Neural cell (in vitro differentiated cells): ENCODE data around the gene ZCCHC12. TPM values are rescaled to one million over a fixed set of nuclear protein-coding genes. Genes with fewer than 3 reads are reported as not detected.

Experiments used
- H2AFZ ChIP-seq: fragments of 200-600, 300-800 bp; sonication (generic), shearing (Covaris generic); 2 replicates; pipeline ENCODE4 v1.6.0; 2014; ENCODE audit warnings: low read depth, mild to moderate bottlenecking, antibody characterized with exemption, low read length, moderate library complexity
- H3F3A ChIP-seq: fragments of 200-600 bp; shearing (Covaris generic); 2 replicates; pipeline ENCODE4 v1.6.1; 2016; ENCODE audit warnings: mild to moderate bottlenecking, moderate library complexity, mixed read lengths, antibody characterized with exemption, low read length; ENCODE audit not compliant: insufficient read depth, poor library complexity, severe bottlenecking
- H3K27ac ChIP-seq: fragments of 200-600, 300-800 bp; sonication (generic), shearing (Covaris generic); 2 replicates; pipeline ENCODE4 v1.5.1; 2014; ENCODE audit warnings: mild to moderate bottlenecking, low read length, moderate library complexity
- H3K27me3 ChIP-seq: fragments of 300-800, 200-600 bp; sonication (generic), shearing (Covaris generic); 2 replicates; pipeline ENCODE4 v1.6.0; 2014; ENCODE audit warnings: mild to moderate bottlenecking, low read depth, low read length, moderate library complexity; ENCODE audit not compliant: insufficient read depth
- H3K36me3 ChIP-seq: fragments of 300-800, 200-600 bp; sonication (generic), shearing (Covaris generic); 2 replicates; pipeline ENCODE4 v1.5.1; 2014; ENCODE audit warnings: mild to moderate bottlenecking, antibody characterized with exemption, low read length, moderate library complexity; ENCODE audit not compliant: insufficient read depth
- H3K4me2 ChIP-seq: fragments of 300-800, 200-600 bp; sonication (generic), shearing (Covaris generic); 2 replicates; pipeline ENCODE4 v1.6.0; 2014; ENCODE audit warnings: mild to moderate bottlenecking, low read length
- H3K4me3 ChIP-seq: fragments of 300-800, 200-600 bp; sonication (generic), shearing (Covaris generic); 2 replicates; pipeline ENCODE4 v1.5.1; 2014; ENCODE audit warnings: mild to moderate bottlenecking, low read length, moderate library complexity
- H3K79me2 ChIP-seq: fragments of 200-600 bp; shearing (Covaris generic); replicated peaks from 2 replicates; pipeline ENCODE4 v1.6.0; 2014; ENCODE audit warnings: mild to moderate bottlenecking, low read length, moderate library complexity; ENCODE audit not compliant: insufficient read depth
- H3K9ac ChIP-seq: fragments of 300-800, 200-600 bp; sonication (generic), shearing (Covaris generic); 2 replicates; pipeline ENCODE4 v1.6.1; 2016; ENCODE audit warnings: mild to moderate bottlenecking, low read length, mixed read lengths
- H3K9me2 ChIP-seq: fragments of 200-600 bp; shearing (Covaris generic); 2 replicates; pipeline ENCODE4 v1.6.1; 2016; ENCODE audit warnings: mild to moderate bottlenecking, low read length, mixed read lengths; ENCODE audit not compliant: insufficient read depth
- H3K9me3 ChIP-seq: fragments of 200-600, 300-800 bp; sonication (generic), shearing (Covaris generic); 2 replicates; pipeline ENCODE4 v1.6.1; 2016; ENCODE audit warnings: mild to moderate bottlenecking, mixed run types, low read length, moderate library complexity, mixed read lengths
- H4K20me1 ChIP-seq: fragments of 200-600 bp; shearing (Covaris generic); 2 replicates; pipeline ENCODE4 v1.6.1; 2016; ENCODE audit warnings: mild to moderate bottlenecking, mixed run types; ENCODE audit not compliant: insufficient read depth
- CTCF ChIP-seq: fragments of 450-650 bp; IDR thresholded peaks from 2 replicates; pipeline ENCODE4 v1.5.1; 2014; ENCODE audit warnings: antibody characterized with exemption, mild to moderate bottlenecking, moderate library complexity; ENCODE audit not compliant: poor library complexity, severe bottlenecking
- EP300 ChIP-seq: fragments of 450-650 bp; conservative IDR thresholded peaks from 2 replicates; pipeline ENCODE4 v1.6.1; 2014; ENCODE audit warnings: antibody characterized with exemption, mild to moderate bottlenecking, moderate library complexity; ENCODE audit not compliant: poor library complexity, severe bottlenecking
- EZH2 ChIP-seq: fragments of 200-600, 300-800 bp; shearing (Covaris generic), sonication (generic); IDR thresholded peaks from 2 replicates; pipeline ENCODE4 v1.6.1; 2014; ENCODE audit warnings: antibody characterized with exemption, low read length, borderline replicate concordance, mild to moderate bottlenecking; ENCODE audit not compliant: insufficient read depth, poor library complexity, severe bottlenecking
- MXI1 ChIP-seq: fragments of 450-650 bp; conservative IDR thresholded peaks from 2 replicates; pipeline ENCODE4 v1.6.1; 2014; ENCODE audit warnings: antibody characterized with exemption, mild to moderate bottlenecking; ENCODE audit not compliant: poor library complexity, severe bottlenecking
- POLR2AphosphoS5 ChIP-seq: IDR thresholded peaks from 2 replicates; pipeline ENCODE4 v1.6.1; 2012
- RAD21 ChIP-seq: fragments of 450-650 bp; conservative IDR thresholded peaks from 2 replicates; pipeline ENCODE4 v1.6.1; 2014; ENCODE audit warnings: antibody characterized with exemption, mild to moderate bottlenecking, moderate library complexity
- SMC3 ChIP-seq: fragments of 450-650 bp; conservative IDR thresholded peaks from 2 replicates; pipeline ENCODE4 v1.6.1; 2014; ENCODE audit warnings: antibody characterized with exemption, mild to moderate bottlenecking, moderate library complexity; ENCODE audit not compliant: poor library complexity
- TAF1 ChIP-seq: IDR thresholded peaks from 2 replicates; pipeline ENCODE4 v1.6.1; 2012; ENCODE audit warnings: low read depth
- polyA plus RNA-seq: library from polyadenylated mRNA; depleted of rRNA; stranded (reverse); fragments of >200 nt; gene quantifications from 2 replicates; pipeline ENCODE4 v1.2.3, GENCODE V29; 2014
- TF ChIP-seq, protein P1 (sequence below): IDR thresholded peaks from 2 replicates; pipeline ENCODE4 v1.6.1; 2012; ENCODE audit warnings: borderline replicate concordance

The ZCCHC12 gene
- polyA plus RNA-seq, 1 donor from 2014 or later: 146 TPM

DNA sequence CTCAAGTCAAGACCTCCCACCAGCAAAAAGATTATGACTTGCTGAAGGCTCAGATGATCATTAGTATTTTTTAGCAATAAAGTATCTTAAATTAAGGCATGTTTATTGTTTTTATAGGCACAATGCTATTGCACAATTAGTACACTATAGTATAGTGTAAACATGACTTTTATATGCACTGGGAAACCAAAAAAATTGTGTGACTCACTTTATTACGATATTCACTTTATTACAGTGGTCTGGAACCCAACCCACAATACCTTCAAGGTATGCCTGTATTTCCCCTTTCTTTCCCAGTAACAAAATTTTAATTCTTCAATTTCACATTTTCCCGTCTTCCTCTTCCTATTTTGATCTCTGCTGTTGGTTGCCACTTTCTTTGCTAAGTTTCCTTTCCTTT is 37.7 kb downstream of the ZCCHC12 start:
- Histone ChIP-seq H3K9me2 (no peaks in the 10 kb centered on the region), H3K4me3 (no peak overlapping the region), H3K27me3 (no peaks in the 10 kb centered on the region), H3K4me2 (no peak overlapping the region), H3K9me3 (no peaks in the 10 kb centered on the region), H4K20me1 (no peaks in the 10 kb centered on the region), H3K36me3 (no peaks in the 10 kb centered on the region), H2AFZ (no peak overlapping the region), H3K79me2 (no peaks in the 10 kb centered on the region), H3F3A (no peaks in the 10 kb centered on the region), H3K9ac (no peak overlapping the region), H3K27ac (no peak overlapping the region)
- TF ChIP-seq EZH2: no peak

- no peak overlapping the region for H3K27ac ChIP-seq
- no peaks in the 10 kb centered on the region for H3K27me3 ChIP-seq
- no peaks in the 10 kb centered on the region for H3F3A ChIP-seq
- TF ChIP-seq EP300 (no peak), RAD21 (no peak), POLR2AphosphoS5 (no peak), EZH2 (no peak)
- no peaks in the 10 kb centered on the region for H3K79me2 ChIP-seq
- no peak overlapping the region for H3K4me2 ChIP-seq
- no peaks in the 10 kb centered on the region for H4K20me1 ChIP-seq
- H3K4me3 ChIP-seq: no peak overlapping the region
- no peak overlapping the region for H2AFZ ChIP-seq
- H3K9ac ChIP-seq: no peak overlapping the region
- H3K9me3 ChIP-seq: no peaks in the 10 kb centered on the region
- no peaks in the 10 kb centered on the region for H3K36me3 ChIP-seq
- no peaks in the 10 kb centered on the region for H3K9me2 ChIP-seq
Measured at GRCh38 chrX:118862091-118862490, 38.5 kb downstream of the ZCCHC12 start.

- Histone ChIP-seq H2AFZ (no peak overlapping the region), H3K27ac (no peak overlapping the region), H3K79me2 (no peaks in the 10 kb centered on the region), H3K36me3 (no peaks in the 10 kb centered on the region), H3K9me3 (no peaks in the 10 kb centered on the region), H3K4me2 (no peak overlapping the region), H3F3A (no peaks in the 10 kb centered on the region), H3K27me3 (no peaks in the 10 kb centered on the region), H3K4me3 (no peak overlapping the region), H3K9me2 (no peaks in the 10 kb centered on the region), H3K9ac (no peak overlapping the region), H4K20me1 (no peaks in the 10 kb centered on the region)
- TF ChIP-seq MXI1 (no peak), POLR2AphosphoS5 (no peak), CTCF (no peak), EZH2 (no peak), RAD21 (no peak), SMC3 (no peak), EP300 (no peak), TAF1 (no peak)
- TF ChIP-seq, protein P1, sequence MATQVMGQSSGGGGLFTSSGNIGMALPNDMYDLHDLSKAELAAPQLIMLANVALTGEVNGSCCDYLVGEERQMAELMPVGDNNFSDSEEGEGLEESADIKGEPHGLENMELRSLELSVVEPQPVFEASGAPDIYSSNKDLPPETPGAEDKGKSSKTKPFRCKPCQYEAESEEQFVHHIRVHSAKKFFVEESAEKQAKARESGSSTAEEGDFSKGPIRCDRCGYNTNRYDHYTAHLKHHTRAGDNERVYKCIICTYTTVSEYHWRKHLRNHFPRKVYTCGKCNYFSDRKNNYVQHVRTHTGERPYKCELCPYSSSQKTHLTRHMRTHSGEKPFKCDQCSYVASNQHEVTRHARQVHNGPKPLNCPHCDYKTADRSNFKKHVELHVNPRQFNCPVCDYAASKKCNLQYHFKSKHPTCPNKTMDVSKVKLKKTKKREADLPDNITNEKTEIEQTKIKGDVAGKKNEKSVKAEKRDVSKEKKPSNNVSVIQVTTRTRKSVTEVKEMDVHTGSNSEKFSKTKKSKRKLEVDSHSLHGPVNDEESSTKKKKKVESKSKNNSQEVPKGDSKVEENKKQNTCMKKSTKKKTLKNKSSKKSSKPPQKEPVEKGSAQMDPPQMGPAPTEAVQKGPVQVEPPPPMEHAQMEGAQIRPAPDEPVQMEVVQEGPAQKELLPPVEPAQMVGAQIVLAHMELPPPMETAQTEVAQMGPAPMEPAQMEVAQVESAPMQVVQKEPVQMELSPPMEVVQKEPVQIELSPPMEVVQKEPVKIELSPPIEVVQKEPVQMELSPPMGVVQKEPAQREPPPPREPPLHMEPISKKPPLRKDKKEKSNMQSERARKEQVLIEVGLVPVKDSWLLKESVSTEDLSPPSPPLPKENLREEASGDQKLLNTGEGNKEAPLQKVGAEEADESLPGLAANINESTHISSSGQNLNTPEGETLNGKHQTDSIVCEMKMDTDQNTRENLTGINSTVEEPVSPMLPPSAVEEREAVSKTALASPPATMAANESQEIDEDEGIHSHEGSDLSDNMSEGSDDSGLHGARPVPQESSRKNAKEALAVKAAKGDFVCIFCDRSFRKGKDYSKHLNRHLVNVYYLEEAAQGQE: no peak
Measured at GRCh38 chrX:118862979-118863378, 39.4 kb downstream of the ZCCHC12 start.
